Measurements from ENCODE around the gene ZNF423.

- TF ChIP-seq EZH2 (IDR thresholded peaks at IDR 0.05; ENCODE audit: borderline replicate concordance, low read depth, low read length, poor library complexity, severe bottlenecking): no peak
- TF ChIP-seq CTCF (conservative IDR thresholded peaks at IDR 0.05; ENCODE audit: low read depth, low read length): no peak
These were observed 125.1 kb downstream of the ZNF423 start for GRCh38 chr16:49730772-49731171.
